ENCODE measurements around the gene UBALD2.

DNA sequence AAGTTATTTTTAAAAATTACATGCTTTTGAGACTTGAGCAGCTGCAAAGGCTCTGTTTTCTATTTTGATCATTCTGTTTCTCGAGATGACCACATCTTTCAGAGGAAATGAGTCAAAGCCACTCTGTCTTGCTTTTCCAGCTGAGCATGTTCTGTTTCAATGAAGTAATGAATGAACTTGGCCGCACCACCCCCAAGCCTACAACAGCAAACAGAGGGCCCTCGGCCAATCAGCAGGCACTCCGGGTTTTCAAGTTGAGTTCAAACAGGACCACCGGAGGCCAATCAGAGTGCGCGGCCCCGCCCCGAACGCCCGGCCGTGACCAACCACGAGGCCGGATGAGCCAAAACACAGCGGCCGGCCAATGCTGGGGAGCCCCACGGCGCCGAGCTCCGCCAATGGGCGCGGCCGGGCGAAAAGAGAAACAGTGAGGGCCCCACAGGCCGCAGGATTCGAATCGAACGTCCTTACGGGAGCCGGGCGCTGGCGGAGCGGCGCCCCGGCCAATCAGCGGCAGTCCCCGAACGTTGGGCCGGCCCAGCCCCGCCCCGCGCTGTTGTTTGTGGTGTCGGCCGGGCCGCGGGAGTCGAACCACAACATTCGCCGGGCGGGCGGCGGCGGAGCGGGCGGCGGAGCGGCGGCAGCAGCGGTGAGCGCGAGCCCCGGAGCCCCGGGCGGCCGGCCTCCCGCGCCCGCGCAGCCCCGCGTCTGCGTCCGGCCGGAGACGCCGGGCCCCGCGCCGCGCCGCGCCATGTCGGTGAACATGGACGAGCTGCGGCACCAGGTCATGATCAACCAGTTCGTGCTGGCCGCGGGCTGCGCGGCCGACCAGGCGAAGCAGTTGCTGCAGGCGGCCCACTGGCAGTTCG lies at the start of gene UBALD2:
- no peak for TF ChIP-seq CTCF (IDR thresholded peaks at IDR 0.05)
- peak; percentile 92 to 93 for TF ChIP-seq POLR2A (IDR thresholded peaks at IDR 0.05)

All from Peyer's patch (tissue), 4 donors.